KOPT-K1 (cell line): ENCODE measurements around the gene ERVFRD-1.

Source experiments
- H3K27ac ChIP-seq: fragments of 200-600 bp; sonication (generic); 2 replicates; pipeline ENCODE4 v1.5.1; 2016; ENCODE audit warnings: antibody characterized with exemption, mild to moderate bottlenecking, low read depth, low read length; ENCODE audit not compliant: poor library complexity, severe bottlenecking
- H3K36me3 ChIP-seq: fragments of 200-600 bp; sonication (generic); 2 replicates; pipeline ENCODE4 v1.5.1; 2017; ENCODE audit warnings: antibody characterized with exemption, mild to moderate bottlenecking, low read length, moderate library complexity; ENCODE audit not compliant: insufficient read depth
- H3K9me3 ChIP-seq: fragments of 200-600 bp; sonication (generic); 2 replicates; pipeline ENCODE4 v1.5.1; 2017; ENCODE audit warnings: antibody characterized with exemption, low read length, mild to moderate bottlenecking; ENCODE audit not compliant: insufficient read depth, poor library complexity, severe bottlenecking

ERVFRD-1 gene

DNA sequence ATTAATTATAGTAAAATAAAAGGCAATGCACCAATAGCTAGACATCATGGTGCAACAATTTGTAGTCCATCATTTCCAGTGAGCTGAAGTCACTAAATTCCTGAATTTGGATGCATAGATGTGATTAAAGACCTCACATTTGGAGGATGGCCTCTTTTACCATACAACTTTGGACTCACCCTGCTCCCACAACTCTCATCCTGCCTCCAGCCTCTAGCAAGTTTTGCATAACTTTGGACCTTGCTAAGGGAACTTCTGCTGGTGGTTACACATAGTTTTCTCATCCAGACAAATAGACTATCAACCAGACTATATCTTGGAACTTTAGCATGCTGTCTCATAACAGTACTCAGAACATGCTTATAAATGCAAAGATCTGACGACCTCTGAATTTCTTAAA is 54.7 kb downstream of the ERVFRD-1 start:
- no peaks in the 10 kb centered on the region for H3K36me3 ChIP-seq
- H3K27ac ChIP-seq = no peak overlapping the region
- no peaks in the 10 kb centered on the region for H3K9me3 ChIP-seq

DNA sequence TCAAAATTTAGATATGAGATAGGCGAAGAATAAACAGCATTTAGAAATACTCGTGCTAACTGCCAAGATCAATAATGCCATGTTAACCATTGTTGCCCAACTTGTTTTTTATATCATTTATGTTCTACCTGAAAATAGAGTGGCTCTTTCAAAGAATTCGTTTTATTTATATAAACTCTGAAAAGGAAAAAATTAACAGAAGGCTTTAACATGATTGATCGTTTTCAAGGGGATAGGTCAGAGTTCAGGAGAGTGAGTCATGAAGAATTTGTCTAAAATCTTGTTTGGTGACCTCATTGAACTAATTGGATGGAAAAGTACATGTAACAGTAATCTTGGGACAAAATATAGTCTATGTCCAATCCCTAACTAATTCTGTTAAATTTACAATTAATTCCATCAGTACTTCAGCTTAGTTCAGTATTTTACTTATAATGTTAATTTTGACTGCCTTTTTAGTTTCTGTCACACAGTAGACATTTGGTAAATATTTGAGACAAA is 56.3 kb downstream of the ERVFRD-1 start:
- Histone ChIP-seq H3K9me3 (no peaks in the 10 kb centered on the region), H3K27ac (no peak overlapping the region), H3K36me3 (no peaks in the 10 kb centered on the region)

DNA sequence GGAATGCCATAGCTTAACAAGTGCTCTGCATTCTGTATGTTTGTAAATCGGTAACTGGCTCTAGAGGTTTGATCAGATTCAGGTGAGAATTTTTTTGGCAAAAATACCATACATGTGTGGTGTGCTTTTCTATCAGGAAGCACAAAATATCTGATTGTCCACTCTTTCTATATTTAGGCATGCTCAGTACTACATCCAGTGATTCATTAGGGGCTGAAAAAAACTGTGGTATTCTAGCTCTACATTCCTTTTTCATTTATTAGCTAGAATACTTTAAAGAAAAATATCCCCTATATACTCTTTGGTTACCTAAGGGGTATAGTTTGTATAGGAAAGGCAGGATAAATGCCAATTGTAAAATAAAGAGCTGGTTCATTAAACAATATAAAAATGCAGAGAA is 56.8 kb downstream of the ERVFRD-1 start:
- no peaks in the 10 kb centered on the region for H3K36me3 ChIP-seq
- no peaks in the 10 kb centered on the region for H3K9me3 ChIP-seq
- no peak overlapping the region for H3K27ac ChIP-seq

DNA sequence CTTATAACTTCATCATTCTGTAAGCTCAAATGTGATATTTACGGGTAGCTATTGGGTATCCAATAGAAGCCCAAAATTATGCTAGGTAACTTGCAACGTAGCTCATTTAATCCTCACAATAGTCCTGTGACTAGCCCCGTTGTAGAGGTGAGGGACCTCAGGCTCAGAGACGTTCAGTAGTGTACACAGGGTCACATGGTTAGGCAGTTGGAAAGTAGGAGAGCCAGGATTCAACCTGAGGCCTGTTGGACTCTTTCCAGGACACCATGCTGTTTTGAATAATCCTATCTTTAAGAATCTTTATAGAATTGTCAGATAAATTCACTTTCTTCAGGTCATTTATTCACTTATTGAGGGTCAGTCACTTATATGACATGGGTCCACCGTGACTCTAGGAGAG is 58.2 kb downstream of the ERVFRD-1 start:
- Histone ChIP-seq H3K27ac (no peak overlapping the region), H3K9me3 (no peaks in the 10 kb centered on the region)

More for the DNA sequence above, 58.2 kb downstream of the ERVFRD-1 start:
- no peaks in the 10 kb centered on the region for H3K36me3 ChIP-seq
